ENCODE results near the gene WDR55. TPM values are rescaled to one million over a fixed set of nuclear protein-coding genes. Genes with fewer than 3 reads are reported as not detected.
"Not testable (repeated sequence)": the region's sequence is repeated elsewhere in the genome, so short reads cannot be mapped to it uniquely, and the experiment has no call there.

The WDR55 gene, protein sequence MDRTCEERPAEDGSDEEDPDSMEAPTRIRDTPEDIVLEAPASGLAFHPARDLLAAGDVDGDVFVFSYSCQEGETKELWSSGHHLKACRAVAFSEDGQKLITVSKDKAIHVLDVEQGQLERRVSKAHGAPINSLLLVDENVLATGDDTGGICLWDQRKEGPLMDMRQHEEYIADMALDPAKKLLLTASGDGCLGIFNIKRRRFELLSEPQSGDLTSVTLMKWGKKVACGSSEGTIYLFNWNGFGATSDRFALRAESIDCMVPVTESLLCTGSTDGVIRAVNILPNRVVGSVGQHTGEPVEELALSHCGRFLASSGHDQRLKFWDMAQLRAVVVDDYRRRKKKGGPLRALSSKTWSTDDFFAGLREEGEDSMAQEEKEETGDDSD
- 10 to 100 TPM; 41.0 to 41.3 TPM for total RNA-seq

DNA sequence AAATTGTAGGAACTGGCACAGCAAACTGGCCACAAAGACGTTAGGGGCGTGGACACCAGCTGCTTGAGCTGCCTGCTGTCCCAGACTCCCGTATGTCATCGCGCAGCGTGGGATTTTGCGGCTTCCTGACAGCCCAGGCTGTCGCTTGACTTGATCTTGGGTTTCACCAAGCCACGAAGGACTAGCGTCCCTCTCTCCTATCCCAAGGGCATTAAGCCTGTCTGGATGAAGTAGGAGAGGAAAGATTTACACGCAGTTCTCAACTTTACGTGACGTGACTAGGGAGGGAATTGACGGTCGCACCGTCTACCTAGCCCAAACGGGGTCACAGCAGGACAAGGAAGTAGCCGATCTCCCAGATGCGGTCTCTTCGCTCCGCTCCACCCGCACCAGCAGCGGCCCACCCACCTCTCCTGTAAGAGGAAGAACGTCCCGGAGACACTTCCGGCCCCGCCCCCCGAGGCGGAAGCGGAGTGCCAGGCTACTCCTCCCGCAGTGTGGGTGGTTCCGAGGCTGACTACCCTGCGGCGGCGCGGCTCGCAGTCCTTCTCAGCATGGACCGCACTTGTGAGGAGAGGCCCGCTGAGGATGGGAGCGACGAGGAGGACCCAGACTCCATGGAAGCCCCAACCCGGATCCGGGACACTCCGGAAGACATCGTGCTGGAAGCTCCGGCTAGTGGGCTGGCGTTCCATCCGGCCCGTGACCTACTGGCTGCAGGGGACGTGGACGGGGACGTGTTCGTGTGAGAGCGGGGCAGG is at the start of gene WDR55:
Gene WDR55, plus strand, starts transcription at position 546 of the 761 bp plus-strand sequence. Its CDS starts 9 bp downstream, at position 555.
- CTCF ChIA-PET, result interaction anchor here (3.2 kb wide), 1 partner anchor 17 kb away, joined by 12 read pairs; the partner anchor contains the start of genes IK and NDUFA2
- POLR2A ChIA-PET, result interaction anchor here (1.0 to 1.8 kb wide), 3 partner anchors 10 to 116 kb away, joined by 3 to 7 read pairs (median 3); partner anchors contain the start of genes IK and NDUFA2

DNA sequence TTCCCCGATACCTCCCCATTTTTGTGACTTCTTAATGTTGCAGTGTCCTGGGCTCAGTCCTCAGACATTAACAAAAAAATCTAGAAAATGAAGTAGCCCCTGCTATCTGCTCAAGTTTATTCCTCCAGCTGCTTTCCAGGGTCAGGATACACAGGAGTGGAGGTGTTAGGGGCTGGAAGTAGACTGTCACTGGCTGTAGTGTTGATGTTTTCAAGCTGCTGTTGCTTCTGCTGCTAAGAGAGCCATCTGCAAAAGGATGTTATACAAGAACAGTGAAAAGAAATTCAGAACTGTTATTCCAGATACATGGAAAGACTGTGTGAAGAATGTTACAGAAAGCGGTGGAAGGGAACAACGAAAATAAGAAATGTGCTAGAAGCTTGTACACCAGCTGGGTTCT is 42.4 kb upstream of the WDR55 start:
- POLR2A ChIA-PET, result interaction anchor here (0.6 kb wide), 1 partner anchor 60 kb away, joined by 4 read pairs; no protein-coding TSS in a partner anchor
- CTCF ChIA-PET, result no interaction called here

GRCh38 chr5:140623061-140623460 is 41.6 kb upstream of the WDR55 start:
- CTCF ChIA-PET, result not testable (repeated sequence)

DNA sequence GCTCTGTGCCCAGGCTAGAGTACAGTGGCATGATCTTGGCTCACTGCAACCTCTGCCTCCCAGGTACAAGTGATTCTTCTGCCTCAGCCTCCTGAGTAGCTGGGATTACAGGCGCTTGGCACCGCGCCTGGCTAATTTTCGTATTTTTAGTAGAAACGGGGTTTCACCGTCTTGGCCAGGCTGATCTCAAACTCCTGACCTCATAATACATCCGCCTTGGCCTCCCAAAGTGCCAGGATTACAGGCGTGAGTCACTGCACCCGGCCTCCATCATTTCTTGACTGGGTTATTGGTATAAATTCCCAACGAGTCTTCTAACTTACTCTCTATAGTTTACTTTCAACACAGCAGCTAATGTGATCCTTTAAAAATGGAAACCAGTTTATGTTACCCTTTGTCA is 39.8 kb upstream of the WDR55 start:
- CTCF ChIA-PET, POLR2A ChIA-PET: not testable (repeated sequence)

More at GRCh38 chr5:140623061-140623460, 41.6 kb upstream of the WDR55 start:
- POLR2A ChIA-PET, result not testable (repeated sequence)

- CTCF ChIA-PET, result no interaction called here
- POLR2A ChIA-PET, result interaction anchor here (0.6 kb wide), 1 partner anchor 81 kb away, joined by 3 read pairs; the partner anchor contains the start of gene EIF4EBP3
Measured at GRCh38 chr5:140627972-140628371, 36.7 kb upstream of the WDR55 start.

DNA sequence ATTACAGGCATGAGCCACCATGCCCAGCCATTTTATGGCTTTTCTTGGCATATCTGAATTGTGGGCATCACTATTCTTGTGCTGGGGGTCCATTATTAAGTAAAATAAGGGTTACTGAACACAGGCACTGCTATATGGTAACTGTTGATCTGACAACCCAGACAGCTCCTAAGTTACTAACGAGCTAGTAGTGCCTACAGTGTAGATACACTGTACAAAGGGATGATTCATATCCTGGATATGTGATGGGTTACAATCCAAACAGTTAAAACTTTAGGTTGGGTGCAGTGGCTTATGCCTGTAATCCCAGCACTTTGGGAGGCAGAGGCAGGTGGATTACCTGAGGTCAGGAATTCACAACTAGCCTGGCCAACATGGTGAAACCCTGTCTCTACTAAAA is 36.0 kb upstream of the WDR55 start:
- ChIA-PET CTCF (no interaction called here), POLR2A (no interaction called here)

- ChIA-PET CTCF (interaction anchor here (0.7 to 1.2 kb wide), 3 partner anchors 21 to 267 kb away, joined by 3 read pairs; no protein-coding TSS in a partner anchor), POLR2A (interaction anchor here (1.0 kb wide), 1 partner anchor 17 kb away, joined by 3 read pairs; the partner anchor contains the start of genes IK and NDUFA2)
Measured at GRCh38 chr5:140630292-140631035, 34.2 kb upstream of the WDR55 start.

DNA sequence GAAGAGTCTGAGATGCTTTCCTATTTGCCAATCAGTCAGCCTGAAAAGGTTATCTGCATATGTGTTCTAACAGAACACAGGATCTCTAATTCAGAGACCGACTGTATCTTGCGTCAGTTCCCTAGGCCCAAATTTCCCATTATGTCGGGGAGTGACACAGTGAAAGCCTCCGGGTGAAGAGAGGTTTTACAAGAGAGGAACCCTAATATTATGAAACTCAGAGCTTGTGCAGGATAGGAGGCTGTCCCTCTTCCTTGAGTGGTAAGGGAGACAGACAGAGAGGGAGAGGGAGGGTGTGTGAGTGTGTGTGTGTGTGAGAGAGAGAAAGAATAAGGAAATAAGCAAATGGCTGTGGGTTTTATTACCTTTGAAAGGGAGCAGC is 33.7 kb upstream of the WDR55 start:
- POLR2A ChIA-PET, result interaction anchor here (1.0 kb wide), 1 partner anchor 17 kb away, joined by 3 read pairs; the partner anchor contains the start of genes IK and NDUFA2
- CTCF ChIA-PET, result interaction anchor here (0.7 to 1.4 kb wide), 3 partner anchors 21 to 80 kb away, joined by 3 to 4 read pairs (median 3); no protein-coding TSS in a partner anchor

- POLR2A ChIA-PET, result interaction anchor here (0.5 to 1.5 kb wide), 3 partner anchors 67 to 784 kb away, joined by 5 to 7 read pairs (median 5); no protein-coding TSS in a partner anchor
Measured at GRCh38 chr5:140631831-140632365, 32.8 kb upstream of the WDR55 start.

GRCh38 chr5:140632366-140633020 is 32.2 kb upstream of the WDR55 start:
- POLR2A ChIA-PET, result interaction anchor here (0.5 to 1.5 kb wide), 5 partner anchors 14 to 785 kb away, joined by 3 to 7 read pairs (median 5); no protein-coding TSS in a partner anchor

More at GRCh38 chr5:140631831-140632365, 32.8 kb upstream of the WDR55 start:
- CTCF ChIA-PET, result interaction anchor here (1.0 to 1.5 kb wide), 5 partner anchors 16 to 257 kb away, joined by 3 to 4 read pairs (median 3); partner anchors contain the start of genes HARS1, HARS2, IK and NDUFA2

DNA sequence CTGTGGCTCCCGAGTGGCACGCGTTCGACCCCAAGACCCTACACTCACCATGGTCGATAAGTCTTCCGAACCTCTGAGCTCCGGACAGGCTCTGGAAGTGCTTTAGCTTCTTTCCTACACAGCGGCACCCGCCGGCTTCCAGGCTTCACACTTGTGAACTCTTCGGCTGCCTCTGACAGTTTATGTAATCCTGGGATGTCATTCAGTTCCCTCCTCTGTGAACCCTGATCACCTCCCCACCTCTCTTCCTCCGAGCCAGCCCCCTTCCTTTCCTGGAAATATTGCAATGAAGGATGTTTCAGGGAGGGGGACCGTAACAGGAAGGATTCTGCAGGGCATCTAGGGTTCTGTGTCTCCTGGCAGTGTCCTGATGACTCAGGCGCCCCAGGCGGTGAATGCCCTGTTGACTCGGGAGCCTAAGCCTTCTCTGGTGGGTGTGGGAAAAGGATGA is 31.7 kb upstream of the WDR55 start, which contains the start of gene CD14:
Gene CD14, minus strand, starts transcription at position 155 of the 451 bp plus-strand sequence. Its CDS starts 104 bp downstream, at position 51.
- POLR2A ChIA-PET, result interaction anchor here (0.7 to 1.5 kb wide), 2 partner anchors 14 to 68 kb away, joined by 3 to 5 read pairs; no protein-coding TSS in a partner anchor
- CTCF ChIA-PET, result interaction anchor here (0.8 to 2.6 kb wide), 8 partner anchors 15 to 261 kb away, joined by 3 to 15 read pairs (median 3); partner anchors contain the start of genes EIF4EBP3, HARS1, HARS2 and IK

More at GRCh38 chr5:140632366-140633020, 32.2 kb upstream of the WDR55 start:
- CTCF ChIA-PET, result interaction anchor here (0.8 to 1.5 kb wide), 8 partner anchors 15 to 260 kb away, joined by 3 to 4 read pairs (median 3); partner anchors contain the start of genes HARS1, HARS2, IK and NDUFA2

DNA sequence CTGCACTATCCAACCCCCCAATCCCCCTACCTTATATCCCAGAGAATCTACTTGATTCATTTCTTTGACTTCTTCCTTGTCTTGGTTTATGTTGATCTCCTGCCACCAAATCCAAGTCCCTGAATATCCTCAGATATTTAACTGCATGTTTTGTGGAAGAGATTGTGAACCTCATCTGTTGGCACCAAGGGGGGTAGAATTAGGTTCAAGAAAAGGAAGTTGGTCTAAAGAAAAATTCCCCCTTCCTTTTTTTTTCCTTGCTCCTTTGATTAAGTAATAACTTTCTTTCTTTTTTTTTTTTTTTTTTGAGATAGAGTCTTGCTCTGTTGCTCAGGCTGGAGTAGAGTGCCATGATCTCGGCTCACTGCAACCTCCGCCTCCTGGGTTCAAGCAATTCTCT is 31.2 kb upstream of the WDR55 start:
- ChIA-PET POLR2A (no interaction called here), CTCF (interaction anchor here (1.0 to 2.6 kb wide), 3 partner anchors 67 to 261 kb away, joined by 3 to 15 read pairs (median 3); partner anchors contain the start of gene EIF4EBP3)

DNA sequence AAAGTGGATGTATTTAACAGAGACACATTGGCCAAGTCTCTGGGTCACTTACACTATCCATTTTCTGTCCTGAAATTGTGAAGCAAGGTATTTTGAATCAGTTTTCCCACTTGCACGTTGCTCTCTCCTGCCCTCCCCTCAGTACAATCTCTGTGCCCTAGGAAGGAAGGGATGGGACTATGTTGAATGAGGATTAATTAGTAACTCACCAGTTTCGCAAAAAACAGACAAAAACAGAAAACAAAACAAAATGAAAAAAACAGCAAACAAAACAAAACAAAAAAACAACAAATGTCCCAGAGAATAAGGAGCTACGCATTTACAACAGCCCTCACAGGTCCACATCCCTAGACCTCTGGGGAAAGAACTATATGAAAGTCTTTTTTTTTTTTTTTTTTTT is 30.6 kb upstream of the WDR55 start:
- POLR2A ChIA-PET, result no interaction called here
- CTCF ChIA-PET, result interaction anchor here (0.7 to 2.6 kb wide), 6 partner anchors 13 to 663 kb away, joined by 5 to 15 read pairs (median 8); partner anchors contain the start of genes EIF4EBP3, IK, NDUFA2 and SRA1

DNA sequence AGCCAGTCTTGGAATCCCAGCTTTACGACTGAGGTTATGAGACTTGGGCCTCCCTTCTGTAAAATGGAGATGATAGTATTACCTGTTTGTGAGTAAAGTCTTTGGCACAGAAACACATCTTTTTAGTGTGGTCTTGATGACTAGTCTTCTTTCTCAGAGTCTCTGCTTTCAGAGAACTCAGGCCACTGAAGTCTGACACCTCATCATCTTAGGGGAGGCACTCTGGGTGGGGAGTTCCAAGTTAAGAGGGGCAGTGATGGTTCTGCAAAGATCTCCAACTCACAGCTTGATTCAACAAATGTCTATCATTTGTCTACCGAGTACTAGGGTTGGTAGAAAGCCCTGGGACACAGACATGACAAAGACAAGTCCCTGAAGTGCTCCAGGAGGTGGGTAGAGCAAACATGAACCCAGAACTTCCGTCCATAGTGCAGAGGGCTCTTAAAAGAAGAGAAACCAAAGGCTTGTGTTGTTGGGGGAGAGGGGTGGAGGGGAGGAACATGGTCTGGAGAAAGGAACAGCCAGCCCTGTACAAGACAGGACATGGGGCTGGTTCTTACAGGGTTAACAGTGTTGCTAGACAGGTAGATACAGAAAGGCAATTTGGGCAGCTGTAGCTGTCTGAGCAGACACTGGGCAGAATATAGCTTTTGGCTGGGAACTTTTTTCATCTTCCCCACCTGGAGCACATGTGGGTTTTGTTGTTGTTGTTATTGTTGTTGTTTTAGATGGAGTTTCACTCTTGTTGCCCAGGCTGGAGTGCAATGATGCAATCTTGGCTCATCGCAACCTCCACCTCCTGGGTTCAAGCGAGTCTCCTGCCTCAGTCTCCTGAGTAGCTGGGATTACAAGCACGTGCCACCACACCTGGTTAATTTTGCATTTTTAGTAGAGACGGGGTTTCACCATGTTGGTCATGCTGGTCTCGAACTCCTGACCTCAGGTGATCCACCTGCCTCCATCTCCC is 29.1 kb upstream of the WDR55 start:
- ChIA-PET CTCF (interaction anchor here (0.6 to 2.6 kb wide), 14 partner anchors 11 to 277 kb away, joined by 3 to 15 read pairs (median 4); partner anchors contain the start of genes EIF4EBP3, IK, NDUFA2 and SLC35A4), POLR2A (interaction anchor here (0.8 to 1.0 kb wide), 5 partner anchors 9 to 83 kb away, joined by 3 to 4 read pairs (median 3); partner anchors contain the start of genes IK, NDUFA2 and SRA1)

DNA sequence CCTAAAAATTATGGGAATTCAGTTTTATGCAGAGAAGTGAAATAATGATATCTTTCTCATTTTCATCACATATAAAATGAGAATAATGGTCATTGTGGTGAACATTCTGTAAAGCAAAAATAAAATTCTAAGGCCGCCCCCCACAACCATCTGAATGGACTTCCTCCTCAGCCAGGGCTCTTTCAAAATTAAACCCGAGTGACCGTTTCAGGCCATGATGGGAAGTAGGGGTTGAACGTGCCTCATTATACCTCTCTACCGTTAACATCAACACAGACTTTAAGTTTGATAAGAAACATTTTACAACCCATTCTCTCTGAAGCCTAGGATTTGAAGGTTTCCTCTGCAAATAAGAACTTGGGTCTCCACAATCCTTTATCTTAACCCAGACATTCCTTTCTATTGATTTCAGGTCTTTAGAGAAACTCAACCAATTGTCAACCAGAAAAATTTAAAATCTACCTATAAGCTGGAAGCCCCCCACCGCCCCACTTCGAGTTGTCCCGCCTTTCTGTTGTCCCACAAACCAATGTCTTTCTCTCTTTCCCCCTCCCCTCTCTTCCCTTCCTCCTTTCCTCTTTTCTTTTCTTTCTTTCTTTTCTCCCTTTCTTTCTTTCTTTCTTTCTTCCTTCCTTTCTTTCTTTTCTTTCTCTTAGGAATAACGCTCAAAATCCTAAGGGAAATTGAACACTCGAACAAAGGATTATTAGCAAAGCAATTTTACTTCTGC is 27.2 kb upstream of the WDR55 start:
- CTCF ChIA-PET, result no interaction called here
- POLR2A ChIA-PET, result no interaction called here

Measured in activated CD8-positive, alpha-beta memory T cell treated with anti-CD3 and anti-CD28 coated beads for 36 hours (primary cell).